Astrocyte (in vitro differentiated cells and primary cell): ENCODE data around the gene DCLK2.

Source experiments
- CTCF ChIP-seq: IDR thresholded peaks from 2 replicates; pipeline ENCODE4 v1.5.1; 2011; ENCODE audit warnings: low read depth, mild to moderate bottlenecking, inconsistent platforms, low read length, moderate library complexity; ENCODE audit not compliant: insufficient read depth
- EZH2 ChIP-seq: IDR thresholded peaks from 2 replicates; pipeline ENCODE4 v1.6.1; 2012; ENCODE audit warnings: mild to moderate bottlenecking, low read length, inconsistent platforms; ENCODE audit not compliant: insufficient read depth

GRCh38 chr4:150033081-150033480, 45.2 kb upstream of the DCLK2 start:
- no peak for TF ChIP-seq CTCF
- TF ChIP-seq EZH2: no peak
